Fibroblast of villous mesenchyme (primary cell): ENCODE data around the gene HEATR5A. TPM values are rescaled to one million over a fixed set of nuclear protein-coding genes. Genes with fewer than 3 reads are reported as not detected.
A peak's percentile ranks its signal among the peaks of the same experiment; 100 is the strongest.
"Not testable (repeated sequence)": the region's sequence is repeated elsewhere in the genome, so short reads cannot be mapped to it uniquely, and the experiment has no call there.

Experiments
- DNase-seq: peaks from one replicate; pipeline ENCODE4 v3.0.0-alpha.2; 2010; ENCODE audit warnings: low read depth
- H3K4me3 ChIP-seq: 2 replicates; pipeline ENCODE4 v1.5.1; 2011; ENCODE audit warnings: low read depth, mild to moderate bottlenecking, low read length
- total RNA-seq: library from RNA; depleted of rRNA; stranded (reverse); fragments of >200 nt; gene quantifications from 2 replicates; pipeline ENCODE4 v1.2.3, GENCODE V29; 2012
- TF ChIP-seq, protein P1 (sequence below): IDR thresholded peaks from 2 replicates; pipeline ENCODE4 v1.5.1; 2012; ENCODE audit warnings: low read depth, mild to moderate bottlenecking, low read length; ENCODE audit not compliant: insufficient read depth

HEATR5A gene
- 45.1 and 87.7 TPM in 2 replicates for total RNA-seq

DNA sequence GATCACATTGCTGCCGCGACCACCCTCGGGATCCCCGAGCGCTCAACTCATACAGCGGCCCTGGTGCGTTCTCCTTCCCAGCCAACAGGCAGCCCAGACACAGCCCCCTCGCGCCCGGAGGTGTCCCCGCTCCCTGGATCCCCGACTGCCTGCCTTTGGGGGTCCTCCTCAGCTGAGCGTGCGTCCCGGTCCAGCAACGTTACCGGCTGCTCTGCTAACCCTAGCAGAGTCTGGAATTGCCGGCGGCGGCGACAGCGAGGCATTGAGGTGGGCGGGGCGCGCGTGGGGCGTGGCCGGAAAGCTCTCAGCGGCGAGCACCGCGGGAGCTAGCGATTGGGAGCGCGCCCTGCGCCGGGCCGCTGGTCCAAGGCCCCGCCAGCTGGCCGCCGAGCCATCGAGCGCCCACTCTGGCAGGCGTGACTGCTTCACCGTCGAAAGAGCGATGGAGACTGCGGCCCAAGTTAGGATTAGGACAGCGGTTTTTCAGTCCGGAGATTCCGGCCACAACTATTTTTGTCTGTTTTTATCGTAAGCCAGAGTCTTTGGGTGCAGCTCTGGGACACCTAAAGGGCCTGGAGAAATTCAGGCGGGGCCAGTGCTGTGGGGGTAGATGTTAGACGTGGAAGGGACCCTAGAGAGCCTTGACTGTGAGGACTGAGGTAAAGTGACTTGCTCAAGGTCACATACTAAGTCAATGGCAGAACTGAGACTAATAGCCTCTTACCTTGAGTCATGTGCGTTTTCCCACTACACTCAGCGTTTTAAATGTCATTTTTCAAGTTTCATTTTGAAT lies at the start of gene HEATR5A:
Gene HEATR5A, minus strand, starts transcription at position 232 of the 793 bp plus-strand sequence. CDS start 17,575 bp downstream, outside the sequence.
- peak; percentile 97 for DNase-seq
- H3K4me3 ChIP-seq = peak within 1 kb of the TSS; percentile 95
- TF ChIP-seq, protein P1, sequence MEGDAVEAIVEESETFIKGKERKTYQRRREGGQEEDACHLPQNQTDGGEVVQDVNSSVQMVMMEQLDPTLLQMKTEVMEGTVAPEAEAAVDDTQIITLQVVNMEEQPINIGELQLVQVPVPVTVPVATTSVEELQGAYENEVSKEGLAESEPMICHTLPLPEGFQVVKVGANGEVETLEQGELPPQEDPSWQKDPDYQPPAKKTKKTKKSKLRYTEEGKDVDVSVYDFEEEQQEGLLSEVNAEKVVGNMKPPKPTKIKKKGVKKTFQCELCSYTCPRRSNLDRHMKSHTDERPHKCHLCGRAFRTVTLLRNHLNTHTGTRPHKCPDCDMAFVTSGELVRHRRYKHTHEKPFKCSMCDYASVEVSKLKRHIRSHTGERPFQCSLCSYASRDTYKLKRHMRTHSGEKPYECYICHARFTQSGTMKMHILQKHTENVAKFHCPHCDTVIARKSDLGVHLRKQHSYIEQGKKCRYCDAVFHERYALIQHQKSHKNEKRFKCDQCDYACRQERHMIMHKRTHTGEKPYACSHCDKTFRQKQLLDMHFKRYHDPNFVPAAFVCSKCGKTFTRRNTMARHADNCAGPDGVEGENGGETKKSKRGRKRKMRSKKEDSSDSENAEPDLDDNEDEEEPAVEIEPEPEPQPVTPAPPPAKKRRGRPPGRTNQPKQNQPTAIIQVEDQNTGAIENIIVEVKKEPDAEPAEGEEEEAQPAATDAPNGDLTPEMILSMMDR = peak; percentile 8

DNA sequence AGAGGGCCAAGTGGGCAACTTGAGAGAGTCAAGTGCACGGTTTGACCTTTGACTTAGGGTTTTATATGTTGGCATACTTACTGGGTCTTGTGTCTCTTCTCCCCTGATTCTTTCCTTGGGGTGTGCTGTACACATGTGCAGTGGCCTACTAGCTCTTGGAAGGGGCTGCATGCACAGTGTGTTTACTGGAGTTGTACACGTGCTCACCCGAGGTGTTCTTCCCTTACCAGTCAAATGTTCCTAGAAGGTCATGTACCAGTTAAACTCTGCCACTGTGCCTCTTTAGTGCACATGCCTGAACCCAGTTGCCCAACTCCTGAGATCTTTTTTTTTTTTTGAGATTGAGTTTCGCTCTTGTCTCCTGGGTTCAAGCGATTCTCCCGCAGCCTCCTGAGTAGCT lies 46.2 kb upstream of the HEATR5A start:
- TF ChIP-seq, protein P1 = no peak
- no peak overlapping the region for H3K4me3 ChIP-seq
- DNase-seq = no peak

DNA sequence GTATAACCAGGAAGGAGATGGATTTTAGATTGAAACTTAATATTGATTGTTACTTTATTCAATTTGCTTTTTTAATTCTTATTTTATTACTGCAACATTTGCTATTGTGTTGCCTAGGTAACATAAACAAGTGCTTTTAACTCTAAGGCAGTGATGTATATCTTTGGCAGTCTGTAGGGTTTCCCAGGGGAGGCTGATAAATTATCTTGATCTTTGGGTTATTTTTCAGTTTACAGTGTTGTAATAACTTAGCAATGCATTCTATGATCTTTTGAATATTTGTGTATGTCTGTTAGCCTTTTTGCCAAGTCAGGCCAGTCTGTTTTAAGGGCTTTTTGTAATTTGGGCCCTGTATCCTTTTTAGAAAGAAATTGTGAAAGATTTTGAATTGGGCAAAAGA lies 44.8 kb upstream of the HEATR5A start:
- TF ChIP-seq, protein P1 = no peak
- DNase-seq = peak; percentile 49
- no peak overlapping the region for H3K4me3 ChIP-seq

DNA sequence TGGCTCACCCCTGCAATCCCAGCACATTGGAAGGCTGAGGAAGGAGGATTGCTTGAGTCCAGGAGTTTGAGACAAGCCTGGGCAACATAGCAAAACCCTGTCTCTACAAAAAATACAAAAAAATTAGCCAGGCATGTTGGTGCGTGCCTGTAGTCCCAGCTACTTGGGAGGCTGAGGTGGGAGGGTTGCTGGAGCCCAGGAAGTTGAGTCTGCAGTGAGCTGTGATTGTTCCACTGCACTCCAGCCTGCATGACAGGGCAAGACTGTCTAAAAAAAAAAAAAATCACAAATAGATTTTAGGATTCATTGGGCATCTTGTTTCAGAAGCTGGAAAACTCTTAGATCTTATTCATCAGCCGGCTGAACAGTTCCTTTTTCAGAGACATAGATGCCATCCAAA lies 42.1 kb upstream of the HEATR5A start:
- not testable (repeated sequence) for DNase-seq, H3K4me3 ChIP-seq

DNA sequence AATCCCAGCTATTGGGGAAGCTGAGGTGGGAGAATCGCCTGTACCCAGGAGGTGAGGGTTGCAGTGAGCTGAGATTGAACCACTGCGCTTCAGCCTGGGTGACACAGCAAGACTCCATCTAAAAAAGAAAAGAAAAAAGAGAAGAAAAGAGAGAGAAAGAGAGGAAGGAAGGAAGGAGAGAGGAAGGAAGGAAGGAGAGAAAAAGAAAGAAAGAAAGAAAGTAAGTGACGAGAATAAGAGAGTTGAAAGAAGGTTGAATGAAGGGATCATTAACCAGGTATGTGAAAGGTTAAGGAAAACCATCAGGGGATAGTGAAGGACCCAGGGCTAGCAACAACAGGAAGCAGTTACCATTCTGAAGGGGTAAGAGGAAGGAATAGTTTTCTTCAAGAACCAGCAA lies 41.2 kb upstream of the HEATR5A start:
- TF ChIP-seq, protein P1 = no peak

DNA sequence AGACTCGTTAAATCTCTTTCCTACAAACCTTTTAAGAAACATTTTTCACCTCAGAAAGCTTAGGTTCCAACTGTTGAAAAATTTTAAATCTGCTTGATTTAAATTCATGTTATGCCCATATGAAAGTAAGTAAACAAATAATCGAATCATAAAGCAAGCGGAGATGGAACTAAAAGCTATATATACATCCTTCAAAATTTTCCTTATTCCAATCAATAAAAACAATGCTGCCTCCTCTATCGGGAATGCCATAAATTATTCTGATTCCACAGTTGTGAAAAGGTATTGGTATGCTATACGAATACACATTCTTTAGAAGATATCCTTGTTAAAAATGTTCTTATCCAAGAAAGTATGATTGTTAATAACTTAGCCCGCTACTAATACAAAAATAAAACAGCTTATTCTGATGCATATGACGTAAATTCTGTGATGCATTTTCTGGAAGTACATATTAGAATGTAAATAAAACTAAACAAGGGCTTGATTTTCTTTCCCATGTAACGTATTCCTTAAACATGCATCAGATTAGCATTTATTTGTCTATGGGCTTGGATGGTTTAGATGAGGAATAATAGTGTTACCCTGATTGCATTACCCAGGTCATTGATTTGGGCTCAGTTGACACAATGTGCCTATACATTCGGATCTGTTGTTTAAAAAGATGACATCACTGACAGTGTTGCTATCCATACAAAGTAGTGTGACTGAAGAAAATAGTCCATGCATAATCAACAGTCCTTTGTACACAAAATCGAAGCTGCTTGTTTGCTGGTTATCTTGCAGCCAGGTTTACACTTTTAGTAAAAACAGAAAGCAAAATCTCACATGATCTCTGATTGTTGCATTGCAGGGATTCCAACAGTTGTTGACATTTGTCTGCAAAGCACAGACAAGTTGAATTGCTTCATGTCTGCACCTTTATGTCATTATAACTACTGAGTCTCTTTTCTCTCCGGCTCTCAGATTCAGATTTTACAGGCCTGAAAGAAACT lies 37.6 kb upstream of the HEATR5A start:
- TF ChIP-seq, protein P1 = no peak
- peak overlapping the region; percentile 68 for H3K4me3 ChIP-seq
- DNase-seq = peak; percentile 31

More for the DNA sequence above, 41.2 kb upstream of the HEATR5A start:
- H3K4me3 ChIP-seq = no peak overlapping the region
- DNase-seq = no peak
